Ascending aorta (tissue), 2 donors: ENCODE data around the gene NTF3. TPM values are rescaled to one million over a fixed set of nuclear protein-coding genes. Genes with fewer than 3 reads are reported as not detected.

Source experiments
- DNase-seq, 2 donors: peaks; one replicate each; pipeline ENCODE4 v3.0.0-alpha.2; 2019; ENCODE audit warnings: low spot score in 2 of 2
- H3K27ac ChIP-seq, 2 donors: fragments of 200-600 bp; sonication (generic); one replicate each; pipeline ENCODE4 v1.5.1; 2016 to 2017; ENCODE audit warnings: mild to moderate bottlenecking in 1 of 2
- H3K27me3 ChIP-seq: fragments of 200-600 bp; sonication (generic); one replicate; pipeline ENCODE4 v1.5.1; 2017
- H3K36me3 ChIP-seq, 2 donors: fragments of 200-600 bp; sonication (generic); one replicate each; pipeline ENCODE4 v1.5.1; 2016
- H3K4me1 ChIP-seq, 2 donors: fragments of 200-600 bp; sonication (generic); one replicate each; pipeline ENCODE4 v1.5.1; 2016 to 2017; ENCODE audit warnings: mild to moderate bottlenecking in 1 of 2
- H3K4me3 ChIP-seq, 2 donors: fragments of 200-600 bp; sonication (generic); one replicate each; pipeline ENCODE4 v1.5.1; 2016 to 2017; ENCODE audit warnings: mild to moderate bottlenecking in 1 of 2
- H3K9me3 ChIP-seq, 2 donors: fragments of 200-600 bp; sonication (generic); one replicate each; pipeline ENCODE4 v1.5.1; 2016
- CTCF ChIP-seq, 3 experiments: fragments of 200-600 bp in 2 of 3; fragments of 450-650 bp in 1 of 3; sonication (generic) in 2 of 3; IDR thresholded peaks; one replicate each; pipeline ENCODE4 v1.5.1; 2016 to 2019; ENCODE audit warnings: antibody characterized with exemption in 3 of 3, mild to moderate bottlenecking in 1 of 3, moderate library complexity in 1 of 3
- intact Hi-C: fragments of 100-400 bp; cut with DNase I; formaldehyde crosslinking; loops from one replicate; pipeline ENCODE4 v1.15.1; 2023
- total RNA-seq: library from RNA; depleted of rRNA; stranded (reverse); fragments of >200 nt; gene quantifications from one replicate; pipeline ENCODE4 v1.1.0, GENCODE V29; 2016

Gene NTF3
- total RNA-seq, 1 donor from 2014 or later = 58.9 TPM

GRCh38 chr12:5485454-5485853, 53.5 kb downstream of the NTF3 start:
- H3K4me1 ChIP-seq = peaks cover 11 to 40% of the 10 kb centered on the region in 2 donors
- TF ChIP-seq CTCF (IDR thresholded peaks at IDR 0.05) = no peak
- intact Hi-C loops = no loop called here

GRCh38 chr12:5487076-5487475, 55.2 kb downstream of the NTF3 start:
- no peak for DNase-seq
- Histone ChIP-seq H3K27me3 (no peaks in the 10 kb centered on the region), H3K4me1 (peaks cover 11 to 44% of the 10 kb centered on the region in 2 donors), H3K36me3 (no peaks in the 10 kb centered on the region), H3K27ac (peak overlapping the region; percentile 82 to 93), H3K9me3 (no peaks in the 10 kb centered on the region), H3K4me3 (no peak overlapping the region)
- intact Hi-C loops = no loop called here
- no peak for TF ChIP-seq CTCF (IDR thresholded peaks at IDR 0.05)

More at GRCh38 chr12:5485454-5485853, 53.5 kb downstream of the NTF3 start:
- DNase-seq = no peak
- Histone ChIP-seq H3K9me3 (no peaks in the 10 kb centered on the region), H3K4me3 (no peak overlapping the region), H3K36me3 (no peaks in the 10 kb centered on the region), H3K27ac (peak overlapping the region in 1 of 2 donors; percentile 26), H3K27me3 (no peaks in the 10 kb centered on the region)

- Histone ChIP-seq H3K4me1 (peaks cover 11 to 53% of the 10 kb centered on the region in 2 donors), H3K9me3 (no peaks in the 10 kb centered on the region), H3K27me3 (no peaks in the 10 kb centered on the region), H3K27ac (peak overlapping the region; percentile 82 to 93), H3K4me3 (no peak overlapping the region), H3K36me3 (no peaks in the 10 kb centered on the region)
- DNase-seq = peak in 1 of 2 donors; percentile 77
- intact Hi-C loops = loop anchor here (2.0 kb wide), 1 partner anchor 31 kb away; no protein-coding TSS in a partner anchor
- no peak for TF ChIP-seq CTCF (IDR thresholded peaks at IDR 0.05)
Observed at GRCh38 chr12:5487948-5488625, 56.2 kb downstream of the NTF3 start.

- H3K27me3 ChIP-seq = no peaks in the 10 kb centered on the region
- no peak for DNase-seq
- no peaks in the 10 kb centered on the region for H3K9me3 ChIP-seq
- peaks cover 11 to 58% of the 10 kb centered on the region in 2 donors for H3K4me1 ChIP-seq
- no peaks in the 10 kb centered on the region for H3K36me3 ChIP-seq
- H3K4me3 ChIP-seq = no peak overlapping the region
- peak overlapping the region; percentile 82 to 93 for H3K27ac ChIP-seq
- intact Hi-C loops = loop anchor here (2.0 kb wide), 1 partner anchor 32 kb away; no protein-coding TSS in a partner anchor
- TF ChIP-seq CTCF (IDR thresholded peaks at IDR 0.05) = no peak
Observed at GRCh38 chr12:5488626-5488955, 56.7 kb downstream of the NTF3 start.

DNA sequence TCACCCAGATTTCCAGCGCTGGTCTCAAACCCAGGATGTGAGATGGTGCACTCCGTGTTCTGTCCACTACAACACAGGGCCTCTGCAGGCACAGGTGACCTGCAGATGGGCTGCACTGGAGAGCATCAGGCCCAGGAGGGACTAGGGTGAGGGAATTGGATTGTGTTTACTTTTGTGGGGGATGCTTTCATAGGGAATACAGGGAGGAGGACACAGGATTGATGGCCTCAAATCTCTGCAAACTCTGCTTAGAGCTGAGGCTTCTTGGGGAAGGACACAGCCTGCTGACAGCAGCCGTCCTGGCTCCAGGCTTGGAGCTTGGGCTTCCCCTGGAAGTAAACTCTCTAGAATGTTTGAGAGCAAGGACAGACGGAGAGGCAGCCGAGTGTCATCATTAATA, 57.1 kb downstream of the NTF3 start:
- no peaks in the 10 kb centered on the region for H3K27me3 ChIP-seq
- H3K9me3 ChIP-seq = no peaks in the 10 kb centered on the region
- H3K36me3 ChIP-seq = peaks cover 0 to 3% of the 10 kb centered on the region in 2 donors
- H3K4me1 ChIP-seq = peaks cover 11 to 58% of the 10 kb centered on the region in 2 donors
- no peak for TF ChIP-seq CTCF (IDR thresholded peaks at IDR 0.05)
- DNase-seq = no peak
- peak overlapping the region in 1 of 2 donors; percentile 1 for H3K4me3 ChIP-seq
- peak overlapping the region; percentile 82 to 93 for H3K27ac ChIP-seq
- intact Hi-C loops = loop anchor here (2.0 kb wide), 1 partner anchor 32 kb away; no protein-coding TSS in a partner anchor
